Liver (tissue), 9 donors: ENCODE results near the gene CTSH. TPM values are rescaled to one million over a fixed set of nuclear protein-coding genes. Genes with fewer than 3 reads are reported as not detected.

Experiments used
- DNase-seq: peaks from one replicate; pipeline ENCODE4 v3.0.0-alpha.2; 2017; ENCODE audit warnings: low spot score
- H3K27ac ChIP-seq, 2 donors: one replicate each; pipeline ENCODE4 v1.7.0; 2013; ENCODE audit warnings: inconsistent platforms in 2 of 2, low read length in 2 of 2, control low read depth in 1 of 2, low read depth in 1 of 2, mild to moderate bottlenecking in 1 of 2
- H3K27me3 ChIP-seq, 4 donors: one replicate each; pipeline versions ENCODE4 v1.6.1 to v1.7.0; 2013; ENCODE audit warnings: low read length in 3 of 4, inconsistent platforms in 1 of 4, mild to moderate bottlenecking in 1 of 4, moderate library complexity in 1 of 4; ENCODE audit not compliant: control insufficient read depth in 4 of 4, insufficient read depth in 4 of 4
- H3K36me3 ChIP-seq, 4 donors: one replicate each; pipeline versions ENCODE4 v1.6.1 to v1.7.0; 2013; ENCODE audit warnings: low read length in 3 of 4, mild to moderate bottlenecking in 3 of 4, low read depth in 1 of 4, moderate library complexity in 1 of 4; ENCODE audit not compliant: control insufficient read depth in 4 of 4, insufficient read depth in 3 of 4
- H3K4me1 ChIP-seq, 4 donors: one replicate each; pipeline versions ENCODE4 v1.6.1 to v1.7.0; 2013; ENCODE audit warnings: low read length in 3 of 4, mild to moderate bottlenecking in 3 of 4, moderate library complexity in 1 of 4; ENCODE audit not compliant: control insufficient read depth in 4 of 4, insufficient read depth in 4 of 4
- H3K4me3 ChIP-seq, 3 donors: one replicate each; pipeline versions ENCODE4 v1.6.1 to v1.7.0; 2013; ENCODE audit warnings: low read length in 3 of 3, control low read depth in 1 of 3, low read depth in 1 of 3, mild to moderate bottlenecking in 1 of 3
- H3K9ac ChIP-seq, 2 donors: one replicate each; pipeline ENCODE4 v1.7.0; 2013; ENCODE audit warnings: low read length in 2 of 2, mild to moderate bottlenecking in 2 of 2, moderate library complexity in 2 of 2, control low read depth in 1 of 2, low read depth in 1 of 2
- H3K9me3 ChIP-seq, 4 donors: one replicate each; pipeline versions ENCODE4 v1.6.1 to v1.7.0; 2013; ENCODE audit warnings: low read length in 3 of 4; ENCODE audit not compliant: control insufficient read depth in 4 of 4
- ATF3 ChIP-seq: IDR thresholded peaks from 2 replicates; pipeline ENCODE4 v1.6.1; 2016; ENCODE audit warnings: antibody characterized with exemption
- CTCF ChIP-seq: fragments of 150-350 bp; IDR thresholded peaks from 2 replicates; pipeline ENCODE4 v1.5.1; 2017; ENCODE audit warnings: improper control_type of control experiment, low read depth, low read length; ENCODE audit not compliant: missing input control
- FOXA1 ChIP-seq: IDR thresholded peaks from 2 replicates; pipeline ENCODE4 v1.6.1; 2016; ENCODE audit warnings: antibody characterized with exemption
- FOXA2 ChIP-seq: IDR thresholded peaks from 2 replicates; pipeline ENCODE4 v1.6.1; 2016; ENCODE audit warnings: antibody characterized with exemption
- HNF4A ChIP-seq, 2 donors: conservative IDR thresholded peaks; 2 replicates each; pipeline ENCODE4 v1.6.1; 2016; ENCODE audit warnings: antibody characterized with exemption in 2 of 2, mild to moderate bottlenecking in 2 of 2
- HNF4G ChIP-seq: IDR thresholded peaks from 2 replicates; pipeline ENCODE4 v1.6.1; 2016; ENCODE audit warnings: antibody characterized with exemption
- JUND ChIP-seq, 2 donors: IDR thresholded peaks; 2 replicates each; pipeline ENCODE4 v1.6.1; 2016; ENCODE audit warnings: antibody characterized with exemption in 2 of 2
- MAX ChIP-seq: IDR thresholded peaks from 2 replicates; pipeline ENCODE4 v1.6.1; 2016; ENCODE audit warnings: antibody characterized with exemption
- SP1 ChIP-seq: IDR thresholded peaks from 2 replicates; pipeline ENCODE4 v1.6.1; 2018; ENCODE audit warnings: antibody characterized with exemption, mild to moderate bottlenecking
- TAF1 ChIP-seq: conservative IDR thresholded peaks from 2 replicates; pipeline ENCODE4 v1.6.1; 2016; ENCODE audit warnings: antibody characterized with exemption, mild to moderate bottlenecking
- WGBS: extraction: QIAGEN DNeasy Blood & Tissue Kit; methylation state at CpG from one replicate; pipeline ENCODE4 v1.1.7; 2013; 5-methylcytosine and 5-hydroxymethylcytosine counted together
- polyA plus RNA-seq, 2 donors: library from polyadenylated mRNA; stranded (reverse) in 1 of 2; unstranded in 1 of 2; fragments of 200-250 nt in 1 of 2; fragments of >200 nt in 1 of 2; fragmentation: Nextera tagmentation in 1 of 2; extraction: Ambion mirVana in 1 of 2; gene quantifications; one replicate each; pipeline versions ENCODE4 v1.2.1 to v1.2.3, GENCODE V29; 2013 to 2015
- total RNA-seq, 2 donors: library from RNA; depleted of rRNA; stranded (reverse); fragments of >200 nt; gene quantifications; one replicate each; pipeline ENCODE4 v1.2.3, GENCODE V29; 2014
- TF ChIP-seq, protein P1 (sequence below): IDR thresholded peaks from 2 replicates; pipeline ENCODE4 v1.6.1; 2016; ENCODE audit warnings: antibody characterized with exemption
- TF ChIP-seq, protein P2 (sequence below): IDR thresholded peaks from 2 replicates; pipeline ENCODE4 v1.6.1; 2016; ENCODE audit warnings: antibody characterized with exemption, mild to moderate bottlenecking
- donor health status: healthy.
- donor health status: healthy.
- donor health status: healthy.
- donor health status: healthy.
- donor health status: healthy.

CTSH gene
- total and polyA plus RNA-seq, 4 donors: 46.3 to 162 (median 95.8) TPM

- Histone ChIP-seq H3K4me1 (peaks cover 0 to 10% (median 2%) of the 10 kb centered on the region in 4 donors), H3K9me3 (no peaks in the 10 kb centered on the region), H3K9ac (no peak overlapping the region), H3K27me3 (no peaks in the 10 kb centered on the region), H3K4me3 (no peak overlapping the region), H3K36me3 (no peaks in the 10 kb centered on the region), H3K27ac (no peak overlapping the region)
- TF ChIP-seq HNF4G (no peak), TAF1 (no peak), JUND (IDR thresholded peaks at IDR 0.05) (no peak)
- TF ChIP-seq, protein P1, sequence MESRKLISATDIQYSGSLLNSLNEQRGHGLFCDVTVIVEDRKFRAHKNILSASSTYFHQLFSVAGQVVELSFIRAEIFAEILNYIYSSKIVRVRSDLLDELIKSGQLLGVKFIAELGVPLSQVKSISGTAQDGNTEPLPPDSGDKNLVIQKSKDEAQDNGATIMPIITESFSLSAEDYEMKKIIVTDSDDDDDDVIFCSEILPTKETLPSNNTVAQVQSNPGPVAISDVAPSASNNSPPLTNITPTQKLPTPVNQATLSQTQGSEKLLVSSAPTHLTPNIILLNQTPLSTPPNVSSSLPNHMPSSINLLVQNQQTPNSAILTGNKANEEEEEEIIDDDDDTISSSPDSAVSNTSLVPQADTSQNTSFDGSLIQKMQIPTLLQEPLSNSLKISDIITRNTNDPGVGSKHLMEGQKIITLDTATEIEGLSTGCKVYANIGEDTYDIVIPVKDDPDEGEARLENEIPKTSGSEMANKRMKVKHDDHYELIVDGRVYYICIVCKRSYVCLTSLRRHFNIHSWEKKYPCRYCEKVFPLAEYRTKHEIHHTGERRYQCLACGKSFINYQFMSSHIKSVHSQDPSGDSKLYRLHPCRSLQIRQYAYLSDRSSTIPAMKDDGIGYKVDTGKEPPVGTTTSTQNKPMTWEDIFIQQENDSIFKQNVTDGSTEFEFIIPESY: no peak
- WGBS: 78% methylated on average over 5 of the region's 5 CpGs
- DNase-seq: no peak
These were observed 38.5 kb upstream of the CTSH start for GRCh38 chr15:78983146-78983918.

DNA sequence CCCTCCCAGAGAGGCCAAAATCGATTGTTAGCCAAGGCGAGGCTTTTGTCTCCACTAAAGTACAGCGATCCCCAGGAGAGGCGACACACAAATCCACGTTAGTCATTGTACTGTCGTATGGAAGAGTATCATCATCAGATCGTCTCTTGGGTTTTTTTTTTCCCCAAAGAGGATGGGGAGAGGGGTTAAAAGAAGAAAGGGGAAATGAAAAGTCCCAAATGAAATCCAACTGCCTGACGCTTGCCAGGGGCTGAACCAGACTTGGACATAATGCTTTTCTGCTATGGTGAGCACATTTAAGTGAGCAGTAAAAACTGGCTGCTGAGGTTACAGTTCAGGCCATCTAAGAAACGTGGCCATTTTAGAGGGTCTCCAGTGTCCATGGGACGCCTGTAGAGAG lies 37.9 kb upstream of the CTSH start:
- no peak for DNase-seq
- Histone ChIP-seq H3K4me1 (peaks cover 0 to 10% (median 2%) of the 10 kb centered on the region in 4 donors), H3K9me3 (no peaks in the 10 kb centered on the region), H3K9ac (no peak overlapping the region), H3K36me3 (no peaks in the 10 kb centered on the region), H3K27me3 (no peaks in the 10 kb centered on the region), H3K4me3 (no peak overlapping the region), H3K27ac (no peak overlapping the region)
- TF ChIP-seq, protein P2, sequence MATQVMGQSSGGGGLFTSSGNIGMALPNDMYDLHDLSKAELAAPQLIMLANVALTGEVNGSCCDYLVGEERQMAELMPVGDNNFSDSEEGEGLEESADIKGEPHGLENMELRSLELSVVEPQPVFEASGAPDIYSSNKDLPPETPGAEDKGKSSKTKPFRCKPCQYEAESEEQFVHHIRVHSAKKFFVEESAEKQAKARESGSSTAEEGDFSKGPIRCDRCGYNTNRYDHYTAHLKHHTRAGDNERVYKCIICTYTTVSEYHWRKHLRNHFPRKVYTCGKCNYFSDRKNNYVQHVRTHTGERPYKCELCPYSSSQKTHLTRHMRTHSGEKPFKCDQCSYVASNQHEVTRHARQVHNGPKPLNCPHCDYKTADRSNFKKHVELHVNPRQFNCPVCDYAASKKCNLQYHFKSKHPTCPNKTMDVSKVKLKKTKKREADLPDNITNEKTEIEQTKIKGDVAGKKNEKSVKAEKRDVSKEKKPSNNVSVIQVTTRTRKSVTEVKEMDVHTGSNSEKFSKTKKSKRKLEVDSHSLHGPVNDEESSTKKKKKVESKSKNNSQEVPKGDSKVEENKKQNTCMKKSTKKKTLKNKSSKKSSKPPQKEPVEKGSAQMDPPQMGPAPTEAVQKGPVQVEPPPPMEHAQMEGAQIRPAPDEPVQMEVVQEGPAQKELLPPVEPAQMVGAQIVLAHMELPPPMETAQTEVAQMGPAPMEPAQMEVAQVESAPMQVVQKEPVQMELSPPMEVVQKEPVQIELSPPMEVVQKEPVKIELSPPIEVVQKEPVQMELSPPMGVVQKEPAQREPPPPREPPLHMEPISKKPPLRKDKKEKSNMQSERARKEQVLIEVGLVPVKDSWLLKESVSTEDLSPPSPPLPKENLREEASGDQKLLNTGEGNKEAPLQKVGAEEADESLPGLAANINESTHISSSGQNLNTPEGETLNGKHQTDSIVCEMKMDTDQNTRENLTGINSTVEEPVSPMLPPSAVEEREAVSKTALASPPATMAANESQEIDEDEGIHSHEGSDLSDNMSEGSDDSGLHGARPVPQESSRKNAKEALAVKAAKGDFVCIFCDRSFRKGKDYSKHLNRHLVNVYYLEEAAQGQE: no peak
- TF ChIP-seq HNF4A (conservative IDR thresholded peaks at IDR 0.05): no peak
- TF ChIP-seq FOXA1: no peak
- no peak for TF ChIP-seq FOXA2
- TF ChIP-seq CTCF: no peak
- TF ChIP-seq MAX: no peak
- no peak for TF ChIP-seq ATF3
- no peak for TF ChIP-seq HNF4G
- TF ChIP-seq SP1: no peak
- TF ChIP-seq JUND (IDR thresholded peaks at IDR 0.05): no peak
- WGBS: 83% methylated on average over 10 of the region's 10 CpGs
